HG03442 (cell line): Measurements from ENCODE around the gene VENTX.
A peak's percentile ranks its signal among the peaks of the same experiment; 100 is the strongest.

ENCODE experiments used
- ATAC-seq: cut with Tn5 transposase; IDR thresholded peaks from one replicate; pipeline ENCODE4 v1.9.1; 2021; ENCODE audit warnings: mild to moderate bottlenecking, moderate library complexity; ENCODE audit not compliant: unreplicated experiment

VENTX gene

DNA sequence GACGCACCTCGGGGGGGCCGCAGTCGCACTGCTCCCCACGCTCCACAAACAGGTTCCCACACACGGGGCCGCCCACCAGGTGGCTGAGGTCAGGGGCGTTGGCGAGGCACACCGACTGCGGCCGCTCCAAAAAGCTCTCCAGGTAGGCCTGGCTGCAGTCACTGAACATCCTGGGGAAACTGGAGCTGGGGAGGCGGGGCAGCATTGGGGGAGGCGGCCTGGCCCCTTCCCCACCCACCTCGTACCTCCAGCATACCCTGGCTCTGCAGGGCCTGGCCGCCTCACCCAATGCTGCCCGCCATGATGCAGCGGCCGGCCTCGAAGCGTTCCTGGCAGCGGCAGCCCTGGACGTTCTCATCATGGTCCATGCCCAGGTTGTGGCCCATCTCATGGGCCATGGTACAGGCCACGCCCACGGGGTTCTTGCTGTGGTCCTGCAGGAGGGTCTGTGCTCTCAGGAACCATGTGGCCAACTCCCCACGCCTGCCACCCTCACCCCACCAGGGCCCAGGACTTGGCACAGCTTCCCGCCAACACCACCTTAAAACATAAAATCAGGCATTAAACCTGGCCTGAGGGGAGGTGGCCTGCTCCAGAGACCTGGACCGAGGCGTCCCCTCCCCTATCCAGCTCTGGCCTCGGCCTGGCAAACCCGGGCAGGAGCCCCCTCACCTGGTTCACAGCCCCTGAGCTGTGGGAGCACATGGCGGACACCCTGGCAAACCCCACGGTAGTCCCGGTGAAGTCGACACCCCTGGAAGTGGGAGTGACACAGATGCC is 34.1 kb downstream of the VENTX start:
- no peak for ATAC-seq

DNA sequence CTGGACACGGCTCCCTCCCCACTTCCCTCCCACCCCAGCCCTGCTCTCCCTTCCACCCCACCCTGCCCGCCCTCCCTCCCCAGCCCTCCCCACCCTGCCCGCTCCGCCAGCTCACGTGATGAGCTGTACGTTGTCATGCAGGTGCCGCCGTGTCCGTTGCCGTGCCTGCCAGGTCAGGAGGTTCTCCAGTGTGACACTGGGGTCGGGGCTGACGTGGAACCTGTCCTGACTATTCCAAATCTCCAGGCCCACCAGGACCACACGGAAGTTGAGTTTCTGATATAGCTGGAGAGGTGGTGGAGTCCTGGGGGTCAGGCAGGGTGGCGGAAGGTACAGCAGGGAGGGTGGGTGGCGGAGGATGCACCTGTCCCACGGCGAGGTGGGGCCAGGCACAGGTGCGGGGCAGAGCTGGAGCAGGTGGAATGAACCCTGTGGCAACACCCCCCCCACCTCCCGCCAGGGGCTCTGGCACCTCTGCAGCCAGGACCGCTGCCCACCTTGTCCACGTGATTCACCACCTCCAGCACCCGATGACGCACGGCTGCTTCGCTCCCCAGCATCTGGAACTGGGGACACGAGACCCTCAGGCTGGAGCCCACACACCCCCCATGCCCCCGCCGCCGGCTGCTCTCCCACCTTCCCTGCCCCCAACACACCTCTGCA is 34.8 kb downstream of the VENTX start:
- ATAC-seq: no peak

DNA sequence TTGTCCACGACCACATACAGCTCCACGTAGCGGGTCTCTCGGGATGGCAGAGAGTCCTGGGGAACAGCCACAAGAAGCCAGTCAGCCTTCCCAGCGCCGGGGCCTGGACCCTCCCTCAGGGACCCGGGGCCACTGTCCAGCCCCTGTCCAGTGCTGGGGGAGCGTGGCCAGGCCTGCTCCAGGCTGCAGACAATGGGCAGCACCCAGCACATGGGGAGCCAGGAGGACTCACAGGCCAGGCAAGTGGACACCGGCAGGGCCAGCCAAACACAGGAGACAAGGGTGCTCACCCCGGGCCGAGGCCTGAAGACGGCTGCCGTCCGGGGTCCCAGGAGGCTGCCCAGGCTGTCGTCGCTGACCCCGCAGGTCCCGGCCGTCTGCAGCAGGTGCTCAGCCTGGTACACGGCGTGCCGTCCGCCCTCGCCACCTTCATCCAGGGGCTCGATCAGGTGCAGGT is 35.3 kb downstream of the VENTX start:
- no peak for ATAC-seq

DNA sequence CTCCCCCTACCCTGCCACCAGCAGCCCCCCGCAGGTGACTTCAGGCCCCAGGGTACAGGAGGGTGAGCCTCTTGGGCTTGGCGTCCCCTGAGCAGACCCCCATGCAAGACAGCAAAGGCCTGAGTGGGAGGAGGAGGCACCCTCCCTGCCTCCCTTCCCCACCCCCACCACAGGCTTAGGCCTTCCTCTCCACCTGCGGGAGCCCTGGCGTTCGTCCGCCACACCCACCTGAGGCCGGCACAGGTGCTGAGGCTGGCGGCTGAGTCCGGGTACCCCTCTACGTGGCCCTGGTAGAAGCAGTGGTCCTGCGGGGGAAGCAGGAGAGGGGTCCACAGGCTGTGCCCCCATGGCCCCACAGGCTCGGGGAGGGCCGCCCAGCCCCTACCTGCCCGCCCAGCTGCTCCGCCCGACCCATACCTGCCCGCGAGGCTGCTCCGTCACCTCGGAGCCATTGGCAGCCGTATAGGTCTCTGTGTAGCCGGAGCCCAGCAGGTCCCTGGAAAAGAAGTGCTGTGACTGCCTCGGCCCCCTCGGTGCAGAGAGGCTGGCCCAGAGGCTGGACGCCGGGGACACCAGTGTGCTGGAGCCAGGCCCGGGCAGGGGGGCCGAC is 36.0 kb downstream of the VENTX start:
- ATAC-seq: no peak

DNA sequence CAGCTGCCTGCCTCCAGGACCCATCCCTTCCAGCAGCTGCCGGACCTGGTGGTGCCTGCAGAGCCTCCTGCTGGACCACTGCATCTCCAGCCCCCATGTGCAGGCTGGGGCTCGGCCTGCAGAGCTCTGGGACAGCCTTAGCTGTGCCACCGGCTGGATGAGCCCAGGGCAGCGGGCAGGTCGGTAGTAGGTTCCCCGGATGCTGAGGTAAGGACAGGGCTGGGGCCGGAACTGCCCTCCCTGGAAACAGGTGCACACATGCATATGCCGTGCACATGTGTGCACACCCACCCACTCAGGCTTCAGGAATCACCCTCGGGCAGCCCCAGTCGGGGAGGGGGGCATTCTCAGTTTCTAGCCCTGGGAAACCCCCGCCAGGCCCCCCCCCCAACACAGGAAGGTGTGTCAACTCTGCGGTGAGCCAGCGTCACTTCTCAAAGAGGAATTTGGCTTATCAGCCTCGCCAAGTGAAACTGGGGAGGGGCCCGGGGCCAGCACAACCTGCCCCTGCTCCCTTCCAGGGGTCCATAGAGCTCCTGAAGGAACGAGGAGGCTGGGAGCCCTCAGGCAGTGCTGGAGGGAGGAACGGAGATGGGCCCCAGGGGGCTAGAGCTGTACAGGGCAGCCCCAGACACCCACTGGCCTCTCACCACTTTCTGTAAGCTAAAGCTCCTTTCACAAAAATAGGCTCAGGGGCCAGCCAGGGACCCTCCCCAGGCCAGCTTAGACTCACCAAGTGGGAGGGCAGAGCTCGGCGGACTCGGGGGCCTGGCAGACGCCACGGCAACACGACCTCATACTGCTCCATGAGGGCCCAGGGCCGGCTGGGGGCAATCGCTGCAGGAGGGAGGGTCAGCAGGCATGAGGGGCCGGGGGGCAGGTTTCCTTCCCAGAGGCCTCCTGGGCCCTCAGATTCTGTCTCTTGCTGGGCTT is 37.4 kb downstream of the VENTX start:
- peak; percentile 44 for ATAC-seq

DNA sequence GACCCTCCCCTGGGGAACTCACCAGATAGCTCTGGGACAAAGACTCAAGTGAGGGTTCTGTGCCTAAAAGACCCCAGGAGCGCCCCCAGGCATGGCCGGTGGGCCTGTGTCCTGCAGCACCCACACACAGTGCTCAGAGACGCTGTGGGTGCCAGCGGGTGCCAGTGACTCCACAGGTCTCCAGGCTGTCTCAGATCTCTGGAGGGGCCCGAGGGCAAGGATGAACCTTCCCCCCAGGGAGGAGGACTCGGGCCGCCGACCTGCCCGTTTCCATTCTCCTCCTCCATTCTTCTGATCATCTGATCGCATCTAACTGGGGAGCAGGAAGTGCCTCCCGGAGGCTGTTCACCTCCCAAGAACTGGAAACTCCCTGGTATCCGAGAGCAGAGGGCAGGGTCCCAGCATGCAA is 38.0 kb downstream of the VENTX start:
- ATAC-seq: peak; percentile 30

DNA sequence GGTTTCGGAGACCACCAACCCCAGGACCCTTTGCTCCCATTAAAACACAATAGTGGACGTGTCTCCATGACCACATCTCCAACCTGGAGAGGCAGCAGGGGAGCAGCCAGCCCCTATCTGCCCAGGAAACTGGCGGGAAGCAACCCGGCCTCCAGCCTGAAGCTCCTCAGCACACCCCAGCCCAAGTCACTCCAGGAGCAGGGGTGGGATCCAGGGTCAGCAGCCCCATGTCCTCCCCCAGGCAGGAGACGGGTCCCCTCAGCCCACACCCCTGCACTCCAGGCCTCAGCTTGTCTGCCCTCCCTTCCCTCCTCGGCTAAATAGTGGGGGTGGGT is 38.4 kb downstream of the VENTX start:
- ATAC-seq: no peak

DNA sequence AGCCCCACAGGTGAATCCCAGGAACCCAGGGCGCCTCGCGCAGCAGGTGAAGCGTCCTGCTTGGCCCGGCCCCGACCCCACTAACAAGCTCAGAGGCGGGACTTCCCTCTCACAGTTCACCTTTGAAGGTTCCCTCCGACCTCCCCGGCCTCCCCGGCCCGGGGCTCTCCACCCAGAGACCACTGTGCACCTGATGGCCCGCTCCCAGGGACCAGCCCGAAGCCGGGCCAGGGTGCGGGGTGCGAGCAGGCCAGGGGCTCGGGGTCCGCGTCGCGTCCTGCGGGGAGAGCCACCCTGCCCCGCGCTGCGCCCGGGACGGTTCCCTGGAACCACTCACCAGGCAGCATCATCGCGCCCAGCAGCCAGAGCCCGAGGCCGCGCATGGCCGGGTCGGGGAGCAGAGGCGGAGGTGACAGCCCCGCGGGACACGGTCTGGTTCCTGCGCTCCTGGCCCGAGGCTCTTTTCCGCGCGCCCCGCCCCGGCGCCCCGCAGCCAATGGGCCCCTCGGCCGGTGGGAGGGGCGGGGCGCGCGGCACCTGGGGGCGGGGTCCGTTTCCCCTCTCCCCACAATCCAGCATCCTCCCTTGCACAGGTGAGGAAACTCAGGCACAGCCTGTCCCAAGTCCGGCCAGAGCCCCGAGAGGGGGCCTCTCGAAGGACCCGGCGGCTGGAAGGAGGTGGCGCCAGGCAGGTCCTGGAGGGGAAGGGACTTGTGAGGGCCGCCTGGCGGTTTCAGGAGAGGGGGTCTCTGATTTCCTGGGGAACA is 39.0 kb downstream of the VENTX start, which contains the start of gene ADAM8:
ADAM8 (minus strand) TSS at position 434 of the 767 bp plus-strand sequence; CDS start at position 383, 51 bp downstream.
- peak; percentile 39 for ATAC-seq

DNA sequence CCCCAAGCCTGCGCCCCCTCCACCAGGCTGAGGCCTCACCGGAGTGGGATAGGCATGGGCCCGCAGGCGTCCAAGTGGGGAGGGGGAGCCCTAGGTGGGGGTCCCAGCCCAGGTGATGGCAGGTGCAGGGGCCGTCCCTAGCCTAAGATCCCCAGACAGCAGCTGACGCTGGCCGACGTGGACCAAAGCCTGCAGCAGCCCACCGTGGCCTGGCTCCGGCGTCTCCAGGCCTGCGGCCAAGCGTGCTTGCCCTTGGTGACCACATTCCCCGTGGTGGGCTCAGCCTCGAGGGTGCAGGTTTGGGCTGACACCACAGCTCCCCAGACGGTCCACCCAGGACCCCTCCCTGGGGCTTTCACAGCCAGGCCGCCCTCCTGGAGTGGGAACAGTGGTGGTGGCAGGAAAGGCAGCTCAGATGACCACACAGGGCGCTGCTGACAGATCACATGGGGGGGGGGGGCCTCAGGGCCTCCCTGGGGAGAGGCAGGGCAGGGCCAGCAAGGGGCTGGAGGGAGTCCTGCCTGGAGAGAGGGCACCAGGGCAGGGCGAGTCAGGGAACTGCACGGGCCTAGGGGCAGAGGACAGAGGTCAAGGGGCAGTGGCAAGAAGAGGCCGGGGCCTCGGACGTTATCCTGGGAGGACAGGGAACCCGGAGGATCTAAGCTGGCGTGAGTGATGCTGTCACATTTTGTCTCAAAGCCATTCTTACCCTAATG is 39.8 kb downstream of the VENTX start:
- no peak for ATAC-seq

DNA sequence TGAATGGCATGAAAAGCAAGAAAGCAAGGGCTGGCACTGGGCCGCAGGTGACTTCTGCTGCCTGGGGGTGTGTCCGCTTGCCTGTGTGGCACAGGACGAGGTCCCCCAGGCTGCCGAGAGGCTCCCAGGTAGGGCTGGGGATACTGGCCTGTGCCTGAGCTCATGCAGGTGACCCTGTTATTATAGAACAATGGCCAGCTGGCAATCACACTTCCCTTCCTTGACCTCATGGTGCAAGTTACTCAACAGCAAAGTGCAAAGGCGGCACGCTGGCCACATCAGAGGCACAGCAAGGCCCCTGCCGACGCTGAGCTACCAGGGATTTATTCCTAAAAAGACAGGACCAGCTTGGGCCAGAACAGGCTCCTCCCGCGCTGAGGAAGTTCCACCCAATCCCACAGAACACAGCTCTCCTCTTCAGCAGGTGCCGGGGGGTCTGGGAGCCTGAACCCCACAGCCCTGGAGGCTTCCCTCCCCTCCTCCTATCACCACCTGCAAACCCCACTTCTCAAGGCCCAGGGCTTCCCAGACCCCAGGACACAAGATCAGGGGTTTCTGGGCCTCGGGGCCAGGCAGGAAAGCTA is 40.4 kb downstream of the VENTX start:
- ATAC-seq: no peak

DNA sequence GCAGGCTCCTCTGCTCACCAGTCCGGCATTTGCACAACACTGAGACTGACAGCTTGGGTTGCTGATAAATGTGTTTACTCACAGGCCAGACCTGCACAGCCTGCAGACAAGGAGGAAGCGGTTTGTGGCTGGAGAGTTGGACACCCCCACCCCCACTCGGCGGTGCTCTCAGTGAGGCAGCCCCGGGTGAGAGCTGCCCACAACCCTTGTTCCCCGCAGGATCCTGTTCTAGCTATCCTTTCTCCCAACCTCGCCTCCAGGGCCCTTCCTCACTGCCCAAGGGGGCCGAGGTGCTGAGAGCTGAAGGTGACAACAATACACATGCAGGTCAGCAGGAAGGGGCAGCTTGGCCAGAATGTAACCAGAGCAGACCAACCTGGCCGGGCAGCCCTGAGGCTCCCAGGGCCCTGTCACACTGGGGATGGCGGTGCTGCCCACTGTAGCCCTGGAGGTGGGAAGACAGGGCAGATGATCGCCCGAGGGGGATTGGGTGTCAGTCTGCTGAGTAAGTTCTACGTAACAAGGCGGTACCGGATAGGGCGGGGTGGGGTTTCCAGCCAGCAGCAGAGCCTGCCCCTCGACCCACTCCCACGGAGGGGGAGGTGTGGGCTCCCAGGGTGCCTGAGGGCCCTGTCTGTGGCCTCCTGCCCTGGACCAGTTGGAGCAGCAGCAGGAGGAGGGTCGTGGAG is 41.1 kb downstream of the VENTX start:
- ATAC-seq: peak; percentile 37

DNA sequence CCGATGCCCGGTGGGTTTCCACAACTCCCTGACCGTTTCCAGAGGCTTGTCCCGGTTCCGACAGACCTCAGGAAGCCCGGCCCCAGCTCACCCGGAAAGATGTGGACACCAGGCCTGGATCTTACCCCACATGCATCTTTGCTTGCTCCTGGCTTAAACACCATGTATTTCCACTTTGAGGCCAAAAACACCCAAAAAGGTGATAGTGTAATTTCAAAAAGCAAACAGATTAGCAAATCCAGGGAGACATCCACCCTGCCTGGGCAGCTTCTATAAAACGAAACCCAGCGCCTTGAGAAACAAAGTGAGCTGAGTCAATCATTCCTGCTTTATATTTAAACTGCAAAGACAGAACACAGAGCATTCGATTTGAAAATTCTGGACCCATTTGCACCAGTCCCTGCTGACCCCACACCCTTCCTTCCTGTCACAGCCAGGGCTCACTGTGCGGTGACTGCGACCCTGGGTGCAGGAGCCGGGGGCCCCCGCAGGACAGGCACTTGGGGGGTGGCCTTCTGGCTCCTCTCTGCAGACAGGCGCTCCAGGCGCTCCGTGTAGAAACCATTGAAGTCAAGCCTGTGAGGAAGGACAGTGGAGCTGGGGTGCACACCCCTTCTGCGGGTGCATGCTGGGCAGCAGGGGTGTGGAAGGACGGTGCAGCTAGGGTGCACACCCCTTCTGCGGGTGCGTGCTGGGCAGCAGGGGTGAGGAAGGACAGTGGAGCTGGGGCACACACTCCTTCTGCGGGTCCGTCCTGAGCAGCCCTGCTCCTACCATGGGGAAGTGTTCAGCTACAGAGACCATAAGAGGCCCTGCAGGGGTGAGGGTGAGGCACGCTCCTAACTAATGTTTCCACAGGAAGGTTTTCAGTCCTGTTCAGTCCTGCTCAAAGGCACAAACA is 41.9 kb downstream of the VENTX start:
- no peak for ATAC-seq

DNA sequence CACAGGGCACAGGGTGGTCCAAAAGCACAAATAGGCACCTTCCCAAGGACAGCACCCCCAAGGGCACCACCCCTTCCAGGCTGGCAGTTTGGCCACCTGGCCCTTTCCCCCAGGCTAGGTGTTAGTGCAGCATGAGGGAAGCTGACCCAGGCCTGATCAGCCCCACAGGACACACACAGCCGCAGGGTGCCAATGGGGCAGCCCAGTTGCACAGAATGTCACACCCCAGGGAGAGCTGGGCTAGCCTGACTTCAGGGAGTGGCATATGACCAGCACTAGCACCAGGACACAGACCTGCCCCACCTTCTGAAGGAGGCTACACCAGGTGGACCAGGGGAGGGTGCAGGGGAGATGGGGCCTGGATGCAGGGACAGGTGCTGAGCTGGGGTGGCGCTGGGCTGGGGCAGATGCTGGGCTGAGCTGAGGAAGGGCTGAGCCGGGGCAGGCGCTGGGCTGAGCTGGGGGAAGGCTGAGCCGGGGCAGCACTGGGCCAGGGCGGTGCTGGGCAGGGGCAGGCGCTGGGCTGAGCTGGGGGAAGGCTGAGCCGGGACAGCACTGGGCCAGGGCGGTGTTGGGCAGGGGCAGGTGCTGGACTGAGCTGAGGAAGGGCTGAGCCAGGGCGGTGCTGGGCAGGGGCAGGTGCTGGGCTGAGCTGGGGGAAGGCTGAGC is 42.9 kb downstream of the VENTX start:
- no peak for ATAC-seq

DNA sequence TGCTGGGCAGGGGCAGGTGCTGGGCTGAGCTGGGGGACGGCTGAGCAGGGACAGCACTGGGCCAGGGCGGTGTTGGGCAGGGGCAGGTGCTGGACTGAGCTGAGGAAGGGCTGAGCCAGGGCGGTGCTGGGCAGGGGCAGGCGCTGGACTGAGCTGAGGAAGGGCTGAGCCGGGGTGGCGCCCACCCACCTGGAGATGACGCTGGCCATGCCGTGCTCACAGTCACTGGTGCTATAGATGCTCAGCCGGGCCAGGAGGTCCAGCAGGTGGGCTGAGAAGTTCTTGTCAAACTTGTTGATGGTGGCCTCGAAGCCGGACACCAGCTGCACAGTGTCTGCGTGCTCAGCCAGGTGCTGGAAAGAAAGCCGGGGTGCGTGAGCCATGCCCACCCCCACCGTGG is 43.4 kb downstream of the VENTX start:
- no peak for ATAC-seq

DNA sequence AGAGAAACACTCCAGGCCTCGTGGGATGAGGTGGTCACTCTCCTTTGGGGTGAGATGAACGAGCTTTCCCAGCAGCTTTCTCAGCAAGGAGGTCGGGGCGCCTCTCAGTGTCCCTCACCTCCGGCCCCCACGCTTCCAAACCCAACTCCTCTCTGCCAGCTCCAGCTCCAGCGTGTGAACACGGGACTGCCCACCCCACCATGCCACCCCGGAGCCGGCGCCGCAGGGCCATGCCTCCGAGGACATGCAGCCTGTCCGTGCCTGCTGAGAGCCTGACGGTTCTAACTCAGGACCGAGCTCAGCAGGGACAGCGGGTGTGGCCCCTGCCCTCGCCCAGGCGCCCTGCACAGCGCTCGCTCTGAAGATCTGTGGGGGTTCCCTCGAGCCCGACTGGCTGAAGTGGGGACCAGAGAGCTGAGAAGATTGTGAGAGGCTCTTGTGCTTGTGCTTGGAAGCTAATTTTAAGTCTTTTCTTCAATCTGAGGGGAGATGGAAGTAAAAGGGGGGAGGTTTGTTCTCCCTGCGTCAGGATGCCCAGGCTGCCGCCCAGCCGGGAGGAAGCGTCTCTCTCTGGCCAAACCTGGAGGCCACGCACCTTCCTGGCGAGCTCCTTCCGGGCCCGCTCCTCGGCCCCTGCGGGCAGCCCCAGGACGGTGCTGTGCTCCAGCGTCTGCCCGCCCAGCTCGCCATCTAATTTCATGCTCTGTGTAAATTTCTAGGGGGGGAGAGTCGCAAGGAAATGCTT is 44.1 kb downstream of the VENTX start:
- no peak for ATAC-seq

DNA sequence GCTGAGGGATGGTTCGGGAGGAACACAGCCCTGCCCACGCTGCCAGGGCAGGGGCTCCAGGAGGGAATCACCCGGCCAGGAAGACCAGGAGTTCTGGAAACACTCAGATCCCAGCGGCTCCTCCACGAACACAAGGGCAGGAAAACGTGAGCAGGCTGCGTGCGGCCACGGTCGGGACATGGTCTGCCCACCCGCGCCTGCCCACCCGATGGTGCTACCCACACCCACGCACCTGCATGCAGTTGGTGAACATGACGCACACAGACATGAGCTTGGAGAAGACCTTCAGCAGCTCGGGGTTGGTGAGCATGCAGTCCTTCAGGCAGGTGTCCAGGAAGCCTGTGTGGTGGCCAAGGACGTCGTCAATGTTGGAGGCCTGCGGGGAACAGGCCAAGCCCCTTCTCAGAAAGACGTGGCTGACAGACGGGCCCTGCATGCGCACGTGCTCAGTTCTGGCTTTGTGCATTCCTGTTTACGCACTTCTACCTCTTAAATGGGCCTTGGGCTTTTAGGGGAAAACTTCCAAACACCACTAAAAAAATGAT is 45.3 kb downstream of the VENTX start:
- ATAC-seq: no peak
